GM19395 (cell line): ENCODE measurements around the gene MYRFL.

ENCODE experiments used
- ATAC-seq: cut with Tn5 transposase; IDR thresholded peaks from one replicate; pipeline ENCODE4 v1.9.1; 2021; ENCODE audit warnings: mild to moderate bottlenecking, moderate library complexity; ENCODE audit not compliant: unreplicated experiment

MYRFL gene

DNA sequence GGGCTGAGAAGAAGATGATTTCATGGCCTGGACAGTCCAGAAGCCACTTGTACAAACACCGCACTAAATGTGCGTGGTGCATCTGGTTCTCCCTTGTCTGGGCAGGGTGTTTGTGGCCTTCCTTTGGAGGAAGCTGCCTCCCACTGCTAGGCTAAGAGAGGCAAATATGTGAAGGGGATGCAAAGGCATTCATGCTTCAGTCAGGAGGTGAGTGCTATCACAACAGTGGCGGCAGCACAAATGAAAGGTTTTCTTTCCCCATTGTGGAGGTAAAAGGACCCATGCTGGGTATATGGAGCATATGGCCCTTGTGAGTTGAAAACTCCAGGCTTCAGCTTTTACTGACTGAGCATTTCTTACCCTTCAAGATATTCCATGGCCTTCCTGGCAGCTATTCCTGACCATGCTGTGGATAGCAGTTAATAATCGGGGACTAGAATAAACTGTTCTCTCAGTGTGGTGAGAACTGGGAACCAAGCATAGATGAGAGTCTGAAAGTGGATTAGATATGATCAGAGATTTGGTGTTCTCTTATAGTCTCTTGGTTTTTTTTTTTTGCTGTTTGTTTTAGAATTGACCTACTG lies 69.9 kb downstream of the MYRFL start:
- no peak for ATAC-seq

DNA sequence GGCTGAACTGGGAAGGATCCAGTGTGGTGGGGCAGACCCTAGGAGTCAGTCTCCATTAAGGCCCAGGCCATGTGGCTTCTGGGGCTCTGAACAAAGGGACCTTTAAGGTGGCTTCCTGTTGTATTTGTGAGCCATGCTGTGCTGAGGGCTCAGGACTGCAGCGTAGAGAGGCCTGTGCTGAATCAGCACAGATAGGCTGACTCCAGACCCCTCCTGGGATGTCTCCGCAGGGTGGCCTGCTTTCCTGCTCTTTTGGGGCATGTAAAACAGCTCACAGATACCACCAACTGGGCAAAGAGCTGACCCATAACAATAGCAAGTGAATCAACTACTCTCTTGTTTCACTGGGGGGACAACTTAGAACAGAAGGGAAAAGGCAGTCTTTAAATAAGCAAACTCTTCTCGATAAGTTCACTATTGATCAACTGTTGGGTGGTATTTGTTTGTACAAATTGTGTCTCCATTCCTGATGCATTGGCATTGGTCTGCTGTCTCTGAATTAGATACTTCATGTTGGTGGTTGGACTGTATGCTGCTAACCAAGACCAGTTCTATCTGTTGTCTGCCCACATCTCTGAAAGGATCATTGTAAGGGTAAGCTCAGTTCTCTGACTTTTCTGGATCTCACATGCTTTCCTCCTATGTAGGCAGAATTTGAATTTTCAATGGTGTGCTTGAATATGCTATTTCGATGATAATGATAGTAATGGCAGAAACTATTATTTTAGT lies 71.8 kb downstream of the MYRFL start:
- no peak for ATAC-seq

DNA sequence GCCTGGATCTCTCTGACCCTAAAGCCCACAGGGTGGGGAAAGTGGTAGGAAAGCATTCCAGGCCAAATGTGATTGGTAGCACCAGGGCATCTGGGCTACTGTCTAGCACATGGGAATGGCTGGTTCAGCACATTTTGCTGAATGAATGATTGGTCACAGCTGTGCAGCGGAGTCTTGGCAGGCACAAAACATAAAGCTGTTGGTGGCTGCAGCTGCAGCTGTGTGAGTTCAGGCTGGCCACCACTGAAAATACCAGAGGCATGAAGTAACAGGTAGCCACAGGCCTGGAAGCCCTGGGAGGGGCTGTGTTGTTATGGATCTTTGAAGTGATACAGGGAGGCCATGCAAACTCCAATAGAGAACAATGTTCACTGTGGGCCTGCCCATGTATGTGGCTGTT lies 72.7 kb downstream of the MYRFL start:
- ATAC-seq = no peak

DNA sequence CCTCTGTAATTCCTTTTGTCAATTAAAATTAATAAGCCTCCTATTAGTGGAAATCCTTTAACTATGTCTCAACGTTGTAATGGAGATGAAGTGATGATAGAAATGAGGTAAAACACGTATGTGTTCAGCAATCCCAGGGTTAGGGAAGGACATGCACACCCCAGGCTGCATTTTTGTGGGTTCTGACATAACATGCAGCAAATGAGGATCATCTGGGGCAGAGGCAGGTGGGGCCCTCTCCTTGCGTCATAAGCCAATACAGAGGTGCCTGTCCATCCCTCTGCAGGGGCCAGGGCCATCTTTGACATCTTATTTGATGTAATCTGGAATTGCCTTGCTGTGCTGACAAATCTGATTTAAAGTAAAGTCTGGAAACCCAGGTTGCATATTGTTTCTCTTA lies 73.2 kb downstream of the MYRFL start:
- no peak for ATAC-seq

DNA sequence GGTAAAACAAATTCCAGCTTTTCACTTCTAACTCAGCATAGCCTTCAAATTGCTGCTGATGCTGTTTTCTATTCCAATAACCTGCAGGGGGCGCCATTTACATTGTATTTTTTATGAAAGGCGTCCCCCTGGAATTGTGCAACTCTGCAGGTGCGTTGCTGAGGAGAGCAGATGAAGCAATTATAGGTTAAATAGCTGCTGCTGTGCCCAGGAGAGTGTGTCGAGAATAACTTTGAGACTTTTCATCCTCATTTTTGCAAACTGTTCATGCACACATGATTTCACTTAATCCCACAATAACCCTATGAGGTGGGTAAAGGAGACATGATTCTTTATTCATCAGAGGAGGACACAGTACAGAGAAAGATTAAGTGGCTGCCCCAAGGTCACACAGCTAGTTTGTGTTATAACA lies 75.7 kb downstream of the MYRFL start:
- peak; percentile 89 for ATAC-seq

DNA sequence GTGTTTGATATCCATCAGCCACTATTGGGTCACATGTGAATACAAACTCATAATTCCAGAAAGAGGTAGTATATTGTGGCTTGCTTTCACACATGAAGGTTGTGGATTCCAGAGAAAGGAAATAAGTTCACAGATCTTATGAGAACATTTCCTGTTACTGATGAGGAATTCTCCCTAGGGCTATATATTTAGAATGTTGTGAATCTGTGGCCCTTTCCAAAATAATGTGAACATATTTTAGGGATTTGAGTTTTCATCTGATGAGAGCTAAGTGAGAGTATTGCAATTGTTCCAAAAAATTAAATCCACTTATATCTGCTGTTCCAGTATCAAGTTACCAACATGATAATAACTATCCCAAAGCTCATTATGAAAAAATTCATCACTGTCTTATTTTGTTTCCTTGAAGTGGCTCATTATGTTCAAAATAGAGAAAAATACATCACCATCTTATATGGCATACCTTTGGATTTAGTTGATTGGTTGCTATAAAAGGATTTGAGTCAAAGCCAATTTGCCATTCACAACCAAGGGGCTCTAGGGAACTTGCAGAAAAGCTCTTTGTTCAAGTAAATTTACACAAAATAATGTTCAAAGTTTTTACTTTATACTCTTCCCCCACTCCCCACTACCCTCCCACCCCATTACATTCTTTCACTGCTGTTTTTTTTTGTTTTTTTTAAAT lies 76.3 kb downstream of the MYRFL start:
- ATAC-seq = no peak

DNA sequence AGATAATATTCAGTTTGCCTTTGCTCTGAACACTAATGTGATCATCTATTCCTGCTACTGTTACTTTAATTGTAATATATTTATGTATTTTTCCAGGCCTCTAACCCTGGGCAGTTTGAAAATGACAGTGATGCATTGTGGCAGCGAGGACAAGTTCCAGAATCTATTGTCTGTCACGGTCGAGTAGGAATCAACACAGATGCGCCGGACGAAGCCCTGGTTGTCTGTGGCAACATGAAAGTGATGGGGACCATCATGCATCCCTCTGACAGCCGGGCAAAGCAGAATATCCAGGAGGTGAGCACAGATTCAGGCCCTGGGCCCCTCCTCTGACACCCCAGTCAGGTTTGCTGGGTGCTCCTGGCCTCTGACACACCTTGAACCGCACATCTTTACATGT lies 78.5 kb downstream of the MYRFL start:
- ATAC-seq = no peak

DNA sequence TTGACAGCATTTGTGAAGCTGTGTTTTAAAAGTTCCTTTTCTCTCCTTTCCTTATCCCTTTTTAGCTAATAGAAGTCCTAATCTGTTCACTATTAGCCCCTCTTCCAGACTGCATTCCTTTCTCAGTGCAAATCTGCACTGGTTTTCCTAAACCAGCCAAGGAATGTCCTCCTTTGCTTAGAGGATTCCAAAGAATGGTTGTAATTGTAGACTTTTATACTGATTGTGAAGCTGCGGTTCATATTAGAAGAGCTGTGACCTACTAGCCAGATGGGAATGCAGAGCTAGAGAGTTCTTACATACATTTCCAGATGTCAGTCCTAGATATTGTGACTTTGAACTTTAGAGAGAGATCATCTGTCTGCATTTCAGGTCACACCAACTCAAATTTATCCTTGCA lies 79.8 kb downstream of the MYRFL start:
- ATAC-seq = no peak

DNA sequence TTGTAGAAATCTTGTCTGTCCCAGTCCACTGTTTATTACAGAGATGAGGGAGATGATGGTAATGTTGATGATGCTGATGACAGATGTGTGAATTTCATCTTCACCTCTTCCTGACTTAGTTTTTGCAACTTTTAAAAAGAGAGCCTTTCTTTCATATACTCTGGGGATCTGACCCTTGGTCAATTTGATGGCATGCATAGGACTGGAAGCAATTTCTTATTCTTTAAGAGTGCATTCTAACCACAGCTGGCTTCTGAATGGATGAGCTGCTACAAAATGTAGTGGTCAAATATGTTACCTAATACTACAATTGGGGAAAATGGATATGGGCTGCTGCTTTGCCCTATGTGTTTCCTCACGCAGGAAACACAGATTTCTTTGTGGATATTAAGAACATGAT lies 80.8 kb downstream of the MYRFL start:
- no peak for ATAC-seq

DNA sequence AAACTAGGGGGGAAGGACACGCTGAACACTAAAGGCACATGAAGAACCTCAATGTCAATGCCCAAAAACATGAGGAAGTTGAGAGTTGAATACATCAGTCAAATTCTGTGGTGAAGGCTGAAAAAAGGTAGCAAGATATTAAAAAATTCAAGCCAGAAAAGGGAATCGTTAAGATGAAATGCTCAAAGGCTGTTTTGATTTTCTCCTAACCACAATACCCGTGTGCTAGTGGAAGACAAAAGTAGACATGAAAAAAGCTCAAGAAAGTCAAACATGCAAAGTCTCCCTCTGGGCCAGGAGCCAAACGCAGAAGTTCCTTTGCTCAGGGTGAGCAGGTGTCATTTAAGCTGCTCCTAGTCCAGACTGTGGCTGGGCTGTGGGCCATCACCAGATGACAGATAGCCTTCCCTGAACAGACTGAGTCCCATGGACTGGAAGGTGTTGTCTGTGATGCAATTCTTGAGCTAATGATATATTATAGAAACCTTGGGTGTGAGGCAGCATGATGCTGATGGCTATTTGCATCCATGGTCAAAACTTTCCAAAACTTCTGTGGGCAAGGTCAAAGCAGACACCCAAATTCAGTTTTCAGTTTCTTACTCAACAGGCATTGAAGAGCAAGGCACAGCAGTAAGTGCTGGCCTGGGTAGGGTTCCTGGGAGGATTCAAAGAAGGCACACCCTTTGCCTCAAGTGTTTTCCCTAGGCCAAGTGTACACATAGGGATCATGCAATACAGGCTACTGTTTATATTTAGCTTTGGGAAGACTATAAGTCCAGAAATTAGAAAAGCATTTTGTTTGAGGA lies 81.6 kb downstream of the MYRFL start:
- ATAC-seq = peak; percentile 84

DNA sequence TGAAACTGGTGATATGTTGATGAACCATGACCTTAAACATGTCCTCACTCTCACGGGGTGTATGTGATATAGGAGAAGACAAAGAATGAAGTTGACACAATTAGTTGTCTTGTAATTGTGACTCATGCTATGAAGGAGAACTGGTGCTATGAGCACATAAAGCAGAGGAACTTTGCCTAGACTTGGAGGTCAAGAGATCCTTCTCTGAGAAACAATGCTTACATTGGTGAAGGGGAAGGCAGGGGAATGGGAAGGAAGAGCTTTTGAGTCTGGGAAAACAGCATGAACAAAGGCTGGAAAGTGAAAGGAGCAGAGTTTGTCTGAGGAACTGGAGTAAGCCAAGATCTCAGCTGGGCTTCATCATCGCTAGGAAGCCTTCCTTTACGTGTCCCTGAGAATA lies 83.2 kb downstream of the MYRFL start:
- no peak for ATAC-seq

DNA sequence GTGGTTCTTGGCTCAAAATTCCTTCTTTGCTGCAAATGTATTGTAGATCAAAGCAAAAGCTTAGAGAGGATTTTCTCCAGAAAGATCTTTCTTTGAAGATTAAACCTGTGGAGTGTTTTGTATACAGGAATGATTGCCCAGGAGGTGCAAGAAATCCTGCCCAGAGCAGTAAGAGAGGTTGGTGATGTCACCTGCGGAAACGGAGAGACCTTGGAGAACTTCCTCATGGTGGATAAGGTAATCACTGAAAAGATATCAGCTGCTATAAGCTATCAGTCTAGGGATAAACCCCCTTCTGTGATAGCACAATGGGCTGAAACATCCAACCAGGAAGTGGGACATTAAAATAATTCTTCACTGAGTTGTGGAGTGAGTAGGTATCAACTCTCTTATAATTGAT lies 85.7 kb downstream of the MYRFL start:
- ATAC-seq = no peak

DNA sequence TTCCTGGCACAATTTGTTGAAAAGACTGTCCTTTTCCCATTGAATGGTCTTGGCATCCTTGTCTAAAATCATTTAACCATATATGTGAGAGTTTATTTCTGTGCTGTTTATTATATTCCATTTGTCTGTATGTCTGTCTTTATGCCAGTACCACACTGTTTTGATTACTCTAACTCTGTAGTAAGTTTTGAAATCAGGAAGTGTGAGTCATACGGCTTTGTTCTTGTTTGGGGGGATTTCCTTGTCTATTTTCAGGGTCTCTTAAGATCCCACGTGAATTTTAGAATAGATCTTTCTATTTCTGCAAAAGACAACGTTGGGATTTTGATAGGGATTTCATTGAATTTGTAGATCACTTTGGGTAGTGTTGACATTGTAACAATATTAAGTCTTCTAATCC lies 88.5 kb downstream of the MYRFL start:
- no peak for ATAC-seq

DNA sequence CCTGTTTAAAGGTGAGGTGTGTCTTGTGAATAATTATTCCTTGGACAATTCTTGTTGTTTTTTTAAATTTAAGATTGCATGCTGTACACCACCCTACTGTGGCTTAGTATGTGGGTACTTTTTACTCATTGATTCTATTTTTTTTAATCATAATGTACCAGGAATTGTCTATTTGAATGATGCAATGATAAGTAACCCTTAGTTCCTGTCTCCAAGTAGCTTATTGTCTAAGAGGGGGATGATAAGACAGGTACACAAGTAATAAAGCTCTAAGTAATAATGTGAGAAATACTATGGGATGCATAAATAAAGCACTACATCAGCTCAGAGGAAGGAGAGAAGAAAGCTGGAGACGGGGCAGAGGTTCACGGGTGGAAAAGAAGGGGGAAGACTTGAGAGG lies 90.9 kb downstream of the MYRFL start:
- no peak for ATAC-seq

DNA sequence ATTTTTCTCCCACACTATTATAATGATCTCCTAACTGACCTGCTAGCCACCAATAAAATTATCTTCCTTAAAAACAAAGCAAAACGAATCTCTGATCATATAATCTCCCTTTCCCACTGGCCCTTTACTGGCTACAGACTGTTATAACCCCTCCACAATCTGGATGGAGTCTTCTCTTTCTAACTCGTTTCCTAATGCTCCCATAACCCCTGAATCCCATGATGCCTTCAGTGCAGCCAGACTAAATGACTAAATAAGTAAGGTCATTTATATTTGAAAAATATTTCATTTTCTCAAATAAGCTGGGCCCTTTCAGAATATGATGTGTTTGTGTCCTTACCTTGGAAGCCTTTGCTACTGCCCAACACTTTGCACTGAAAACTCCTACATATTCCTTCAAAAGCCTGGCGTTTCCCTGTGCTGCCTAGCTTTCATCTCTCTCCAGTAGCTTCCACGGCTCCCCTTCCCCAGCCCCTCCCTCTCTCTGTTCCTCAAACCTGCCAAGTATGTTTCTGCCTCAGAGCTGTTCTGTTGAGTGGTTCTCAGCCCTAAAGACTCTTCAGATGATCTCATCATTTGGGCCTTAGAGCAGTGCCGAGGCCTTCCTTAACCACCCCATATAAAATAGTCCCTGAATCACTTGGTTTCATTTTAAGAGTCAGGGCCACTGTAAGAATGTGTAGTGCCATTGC lies 91.7 kb downstream of the MYRFL start:
- no peak for ATAC-seq

DNA sequence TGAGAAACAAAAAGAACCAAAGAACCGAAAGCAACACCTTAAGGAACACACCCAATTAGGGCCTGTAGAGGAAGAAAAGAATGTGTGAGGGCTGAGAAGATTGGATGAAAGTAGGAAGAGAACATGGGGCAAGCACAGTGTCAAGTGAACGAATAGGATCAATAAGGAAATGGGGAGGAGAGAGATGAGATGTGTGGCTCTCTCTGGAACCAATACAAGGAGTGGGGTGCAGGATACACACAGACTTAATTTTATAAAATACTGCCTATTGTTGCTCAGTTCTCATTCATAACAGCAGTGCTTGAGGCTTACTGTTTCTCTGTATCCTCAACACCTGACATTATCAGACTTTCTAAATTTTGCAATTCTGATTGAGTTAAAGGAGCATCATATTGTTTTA lies 93.3 kb downstream of the MYRFL start:
- no peak for ATAC-seq

DNA sequence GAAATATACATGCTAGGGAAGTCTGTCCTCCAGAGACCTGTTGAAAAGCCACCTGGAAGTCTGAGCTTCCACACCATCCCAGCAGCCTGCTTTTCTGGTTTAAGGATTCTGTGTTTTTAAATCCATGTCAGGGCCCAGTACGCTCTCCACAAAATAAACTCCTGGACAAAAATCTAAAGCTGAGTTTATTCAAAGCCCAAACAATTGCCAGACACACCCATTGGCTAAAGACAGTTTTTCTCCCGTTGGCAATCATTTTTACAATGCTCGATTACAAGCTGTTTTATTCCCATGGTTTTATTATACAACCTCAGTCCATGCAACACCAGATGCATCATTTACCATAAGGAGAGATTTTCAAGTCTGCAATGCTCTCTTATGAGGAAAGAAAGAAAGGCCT lies 94.5 kb downstream of the MYRFL start:
- ATAC-seq = no peak

DNA sequence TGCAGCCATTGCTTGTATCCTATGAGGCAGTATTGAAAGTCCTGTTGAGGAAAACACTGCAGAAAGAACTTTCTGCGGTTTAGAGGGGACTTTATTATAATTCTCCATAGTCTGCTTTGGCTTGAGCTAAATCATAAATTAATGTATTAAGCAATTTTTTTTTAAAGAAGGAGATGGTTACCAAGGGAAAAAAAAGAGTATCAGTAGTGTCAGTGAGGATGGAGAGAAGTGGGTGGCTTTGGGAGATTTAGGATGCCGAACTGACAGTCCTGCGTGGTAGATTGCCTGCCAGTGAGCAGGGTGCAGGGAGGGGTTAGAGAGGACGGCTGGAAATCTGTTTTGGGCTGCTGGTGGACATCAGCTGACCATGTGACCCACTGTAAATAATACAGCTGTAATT lies 96.8 kb downstream of the MYRFL start:
- ATAC-seq = no peak

DNA sequence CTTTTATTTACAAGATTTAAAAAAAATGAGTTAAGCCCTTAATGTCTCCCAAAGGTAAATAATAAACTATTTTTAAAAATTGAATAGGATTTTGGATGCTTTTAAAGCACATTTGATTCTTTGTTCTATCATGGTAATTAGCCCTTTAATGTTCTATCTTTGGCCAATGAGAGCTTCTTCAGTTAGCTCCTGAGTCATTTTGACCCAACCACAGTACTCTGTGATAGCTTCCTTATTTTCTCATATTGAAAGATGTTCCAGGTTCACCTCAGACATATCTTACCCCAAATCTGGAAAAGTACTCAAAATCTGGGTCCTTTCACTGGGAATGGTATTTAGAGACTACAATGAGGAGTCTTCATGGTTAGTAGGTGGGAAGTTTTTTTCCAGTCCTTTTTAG lies 98.0 kb downstream of the MYRFL start:
- no peak for ATAC-seq

DNA sequence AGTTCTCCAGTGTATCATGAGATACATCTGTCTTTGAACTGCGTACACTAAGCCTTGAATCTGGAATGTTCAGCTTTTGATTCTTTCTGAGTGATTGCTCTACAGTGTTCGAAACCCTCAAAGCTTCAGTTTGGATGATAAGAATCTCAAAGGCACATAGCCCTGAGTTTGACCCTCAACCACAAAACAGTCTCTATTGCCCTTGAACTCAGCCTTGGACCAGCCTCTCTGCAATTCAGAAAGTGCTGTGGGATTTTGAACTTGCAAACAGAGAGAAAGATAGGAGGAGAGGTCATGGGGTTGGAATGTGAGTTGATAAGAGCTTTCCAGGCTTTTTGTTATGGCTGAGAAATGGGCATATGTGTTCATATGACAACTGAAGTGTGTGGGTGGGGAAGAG lies 100.3 kb downstream of the MYRFL start:
- ATAC-seq = no peak

DNA sequence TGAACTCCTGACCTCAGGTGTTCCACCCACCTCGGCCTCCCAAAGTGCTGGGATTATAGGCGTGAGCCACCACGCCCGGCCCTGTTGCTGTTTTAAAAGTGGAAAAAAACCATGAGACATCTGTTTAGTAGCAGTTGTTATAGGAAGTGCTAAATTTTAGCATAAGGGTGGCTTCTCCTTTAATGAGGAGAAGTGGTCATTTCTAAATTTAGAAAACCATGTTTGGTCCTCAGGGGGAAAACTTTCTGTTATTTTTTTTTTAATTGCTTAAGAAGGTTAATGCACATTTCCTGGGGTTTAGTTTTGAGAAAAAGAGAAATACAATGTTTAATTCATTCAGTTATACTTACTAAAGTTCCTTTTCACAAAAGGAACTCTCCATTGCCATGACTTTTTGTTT lies 102.1 kb downstream of the MYRFL start:
- no peak for ATAC-seq
